H1 (cell line): ENCODE data around the gene ZNF711. TPM values are rescaled to one million over a fixed set of nuclear protein-coding genes. Genes with fewer than 3 reads are reported as not detected.

Experiments used
- CTCF ChIA-PET: fragments of 300-600 bp; sonication (Branson Sonifier 250); formaldehyde crosslinking; loops from one replicate; lab custom pipeline; 2021; ENCODE audit not compliant: partially characterized antibody; lab: Charles Lee
- POLR2A ChIA-PET: fragments of 300-600 bp; sonication (Branson Sonifier 250); formaldehyde crosslinking; loops from one replicate; lab custom pipeline; 2021; ENCODE audit warnings: inconsistent platforms; ENCODE audit not compliant: partially characterized antibody; lab: Charles Lee
- DNase-seq, 2 experiments: peaks; one replicate each; pipeline versions ENCODE4 v3.0.0 to v3.0.0-alpha.2; 2010 to 2022; ENCODE audit warnings: low spot score in 2 of 2, low read depth in 1 of 2, mixed read lengths in 1 of 2
- FAIRE-seq: peaks from 2 replicates; lab custom pipeline; 2011; peaks lifted over from hg19 to GRCh38; lab: Jason Lieb, UNC
- H2AFZ ChIP-seq: 2 replicates; pipeline ENCODE4 v1.8.1; 2012; ENCODE audit warnings: low read length, inconsistent platforms
- H2AK5ac ChIP-seq: 2 replicates; pipeline ENCODE4 v1.6.1; 2013; ENCODE audit warnings: low read depth, low read length
- H2BK120ac ChIP-seq: replicated peaks from 2 replicates; pipeline ENCODE3; 2013; ENCODE audit warnings: low read depth, low read length, inconsistent platforms
- H2BK12ac ChIP-seq: 2 replicates; pipeline ENCODE4 v1.6.1; 2013; ENCODE audit warnings: low read depth, low read length
- H2BK15ac ChIP-seq: 2 replicates; pipeline ENCODE4 v1.6.1; 2013; ENCODE audit warnings: low read length
- H2BK20ac ChIP-seq: 2 replicates; pipeline ENCODE4 v1.6.1; 2013; ENCODE audit warnings: low read length
- H2BK5ac ChIP-seq: 2 replicates; pipeline ENCODE4 v1.6.1; 2013; ENCODE audit warnings: low read depth, low read length
- H3K14ac ChIP-seq: 2 replicates; pipeline ENCODE4 v1.6.1; 2013; ENCODE audit warnings: inconsistent platforms; ENCODE audit not compliant: insufficient read length
- H3K18ac ChIP-seq: 2 replicates; pipeline ENCODE4 v1.6.1; 2013; ENCODE audit warnings: low read length; ENCODE audit errors: extremely low read depth
- H3K23ac ChIP-seq: 2 replicates; pipeline ENCODE4 v1.6.1; 2013; ENCODE audit warnings: inconsistent platforms; ENCODE audit not compliant: insufficient read length
- H3K23me2 ChIP-seq: 2 replicates; pipeline ENCODE4 v1.6.1; 2013; ENCODE audit warnings: low read depth, low read length
- H3K27ac ChIP-seq: 2 replicates; pipeline ENCODE4 v1.6.1; 2011; ENCODE audit warnings: low read depth, low read length, inconsistent platforms
- H3K27me3 ChIP-seq, 4 experiments: replicated peaks in 1 of 4; 1 replicate in 1 of 4; 2 replicates in 3 of 4; pipeline versions ENCODE4 v1.6.1 to v1.8.1; 2011 to 2013; ENCODE audit warnings: low read length in 3 of 4, mild to moderate bottlenecking in 3 of 4, inconsistent platforms in 2 of 4, mixed read lengths in 2 of 4, moderate library complexity in 1 of 4; ENCODE audit not compliant: control insufficient read depth in 3 of 4, insufficient read depth in 3 of 4; ENCODE audit errors: extremely low read depth in 1 of 4
- H3K36me3 ChIP-seq, 4 experiments: 2 replicates each; pipeline versions ENCODE4 v1.6.1 to v1.8.1; 2011 to 2013; ENCODE audit warnings: mild to moderate bottlenecking in 4 of 4, low read length in 3 of 4, moderate library complexity in 2 of 4, control low read depth in 1 of 4, inconsistent platforms in 1 of 4; ENCODE audit not compliant: insufficient read depth in 4 of 4, control insufficient read depth in 2 of 4
- H3K4ac ChIP-seq: replicated peaks from 2 replicates; pipeline ENCODE3; 2013; ENCODE audit warnings: low read length, low read depth, mixed read lengths, inconsistent platforms; ENCODE audit not compliant: insufficient read length
- H3K4me1 ChIP-seq, 4 experiments: replicated peaks in 1 of 4; 1 replicate in 1 of 4; 2 replicates in 3 of 4; pipeline versions ENCODE4 v1.6.1 to v1.8.1; 2011 to 2013; ENCODE audit warnings: low read length in 3 of 4, inconsistent platforms in 2 of 4, mixed read lengths in 1 of 4; ENCODE audit not compliant: insufficient read depth in 4 of 4, control insufficient read depth in 3 of 4
- H3K4me2 ChIP-seq, 2 experiments: 2 replicates each; pipeline versions ENCODE4 v1.6.1 to v1.8.1; 2011 to 2013; ENCODE audit warnings: low read depth in 2 of 2, low read length in 2 of 2, control low read depth in 1 of 2, inconsistent platforms in 1 of 2, mild to moderate bottlenecking in 1 of 2; ENCODE audit not compliant: insufficient read depth in 1 of 2
- H3K4me3 ChIP-seq, 4 experiments: fragments of 200-600, 300-600 bp in 1 of 4; sonication (generic), shearing (Covaris generic), sonication (Bioruptor Twin) in 1 of 4; 2 replicates each; pipeline versions ENCODE4 v1.5.1 to v1.8.1; 2011 to 2016; ENCODE audit warnings: low read length in 4 of 4, low read depth in 3 of 4, control low read depth in 2 of 4, inconsistent platforms in 2 of 4, mild to moderate bottlenecking in 2 of 4, mixed read lengths in 1 of 4, moderate library complexity in 1 of 4; ENCODE audit not compliant: insufficient read depth in 2 of 4; ENCODE audit errors: extremely low read depth in 1 of 4
- H3K56ac ChIP-seq: replicated peaks from 2 replicates; pipeline ENCODE3; 2013; ENCODE audit warnings: low read depth, mild to moderate bottlenecking, mixed read lengths, low read length, inconsistent platforms; ENCODE audit not compliant: insufficient read length
- H3K79me1 ChIP-seq: 2 replicates; pipeline ENCODE4 v1.6.1; 2013; ENCODE audit warnings: low read depth, low read length, control low read depth
- H3K79me2 ChIP-seq, 2 experiments: 2 replicates each; pipeline versions ENCODE4 v1.6.1 to v1.8.1; 2012 to 2013; ENCODE audit warnings: low read length in 2 of 2, mild to moderate bottlenecking in 2 of 2, inconsistent platforms in 1 of 2; ENCODE audit not compliant: insufficient read depth in 2 of 2, control insufficient read depth in 1 of 2
- H3K9ac ChIP-seq, 4 experiments: replicated peaks in 1 of 4; 1 replicate in 1 of 4; 2 replicates in 3 of 4; pipeline versions ENCODE4 v1.6.1 to v1.8.1; 2011 to 2013; ENCODE audit warnings: low read depth in 3 of 4, low read length in 3 of 4, control low read depth in 2 of 4, mild to moderate bottlenecking in 2 of 4, moderate library complexity in 2 of 4, inconsistent platforms in 1 of 4; ENCODE audit errors: extremely low read depth in 1 of 4
- H3K9me3 ChIP-seq, 2 experiments: 2 replicates each; pipeline versions ENCODE4 v1.6.1 to v1.8.1; 2012 to 2013; ENCODE audit warnings: mild to moderate bottlenecking in 2 of 2, moderate library complexity in 2 of 2, control low read depth in 1 of 2, inconsistent platforms in 1 of 2, low read depth in 1 of 2, low read length in 1 of 2, mixed read lengths in 1 of 2; ENCODE audit not compliant: insufficient read depth in 2 of 2
- H4K20me1 ChIP-seq, 2 experiments: replicated peaks in 1 of 2; 2 replicates each; pipeline versions ENCODE3 to v1.8.1; 2011 to 2013; ENCODE audit warnings: inconsistent platforms in 2 of 2, low read length in 2 of 2, mild to moderate bottlenecking in 1 of 2; ENCODE audit not compliant: insufficient read depth in 2 of 2, control insufficient read depth in 1 of 2
- H4K5ac ChIP-seq: 2 replicates; pipeline ENCODE4 v1.6.1; 2013; ENCODE audit warnings: low read length, low read depth, mixed read lengths, inconsistent platforms; ENCODE audit not compliant: insufficient read length
- H4K8ac ChIP-seq: 2 replicates; pipeline ENCODE4 v1.8.0; 2013; ENCODE audit warnings: mild to moderate bottlenecking, moderate library complexity, low read length, inconsistent platforms; ENCODE audit not compliant: insufficient read depth; ENCODE audit errors: extremely low read depth
- H4K91ac ChIP-seq: replicated peaks from 2 replicates; pipeline ENCODE3; 2013; ENCODE audit warnings: low read length, mixed read lengths, inconsistent platforms; ENCODE audit not compliant: insufficient read length
- CBX5 ChIP-seq: fragments of 300-800, 300-1000 bp; sonication (generic); IDR thresholded peaks from 2 replicates; pipeline ENCODE4 v1.7.1; 2016; ENCODE audit warnings: antibody characterized with exemption, low read length, low read depth
- CTCF ChIP-seq, 3 experiments: IDR thresholded peaks; 1 replicate in 2 of 3; 2 replicates in 1 of 3; pipeline versions ENCODE4 v1.5.1 to v1.6.1; 2011; ENCODE audit warnings: low read length in 3 of 3, mild to moderate bottlenecking in 3 of 3, inconsistent platforms in 2 of 3, low read depth in 1 of 3, moderate library complexity in 1 of 3; ENCODE audit not compliant: insufficient read depth in 1 of 3; ENCODE audit errors: control extremely low read depth in 1 of 3
- EZH2 ChIP-seq: fragments of 200-600 bp; sonication (generic); IDR thresholded peaks from 2 replicates; pipeline ENCODE4 v1.7.1; 2012; ENCODE audit warnings: low read depth, mild to moderate bottlenecking, moderate library complexity, low read length, inconsistent platforms; ENCODE audit not compliant: severe bottlenecking
- HDAC6 ChIP-seq: IDR thresholded peaks from one replicate; pipeline ENCODE4 v1.7.1; 2012; ENCODE audit warnings: low read depth, mild to moderate bottlenecking, inconsistent platforms, low read length, moderate library complexity
- MAFK ChIP-seq: IDR thresholded peaks from 2 replicates; pipeline ENCODE4 v1.6.1; 2012; ENCODE audit warnings: low read depth, mild to moderate bottlenecking, improper control_type of control experiment, low read length
- NANOG ChIP-seq: IDR thresholded peaks from 2 replicates; pipeline ENCODE4 v1.6.1; 2011; ENCODE audit warnings: low read length, low read depth, mild to moderate bottlenecking, inconsistent platforms; ENCODE audit not compliant: insufficient read depth, poor library complexity, severe bottlenecking
- POLR2AphosphoS5 ChIP-seq: IDR thresholded peaks from 2 replicates; pipeline ENCODE4 v1.6.1; 2011; ENCODE audit warnings: low read depth, low read length
- POU5F1 ChIP-seq: IDR thresholded peaks from 2 replicates; pipeline ENCODE4 v1.6.1; 2011; ENCODE audit warnings: low read depth, mild to moderate bottlenecking, low read length, moderate library complexity
- RBBP5 ChIP-seq: IDR thresholded peaks from 2 replicates; pipeline ENCODE4 v1.7.1; 2012; ENCODE audit warnings: low read depth, mild to moderate bottlenecking, inconsistent platforms, low read length, moderate library complexity, borderline replicate concordance
- SAP30 ChIP-seq: fragments of 300-600 bp; sonication (generic); IDR thresholded peaks from 2 replicates; pipeline ENCODE4 v1.7.1; 2012; ENCODE audit warnings: low read length, moderate library complexity, mild to moderate bottlenecking, inconsistent platforms; ENCODE audit not compliant: insufficient read depth, insufficient replicate concordance
- TEAD4 ChIP-seq: IDR thresholded peaks from 2 replicates; pipeline ENCODE4 v1.6.1; 2012; ENCODE audit warnings: low read depth, low read length, inconsistent platforms, mixed read lengths
- YY1 ChIP-seq: IDR thresholded peaks from 2 replicates; pipeline ENCODE4 v1.6.1; 2011; ENCODE audit warnings: low read depth, mild to moderate bottlenecking, low read length
- WGBS, 2 experiments: shearing (Covaris generic) in 1 of 2; methylation state at CpG; one replicate each; pipeline versions ENCODE4 v1.1.6 to v1.1.7; 2013 to 2015; ENCODE audit warnings: low lambda C conversion rate in 2 of 2, mixed read lengths in 2 of 2, inconsistent platforms in 1 of 2, low coverage in 1 of 2, missing lambda C conversion rate in 1 of 2; ENCODE audit not compliant: insufficient replicate concordance in 2 of 2, insufficient coverage in 1 of 2, insufficient read length in 1 of 2; ENCODE audit errors: extremely low coverage in 1 of 2, missing lambda C conversion rate in 1 of 2; 5-methylcytosine and 5-hydroxymethylcytosine counted together
- polyA plus RNA-seq, 7 experiments: library from polyadenylated mRNA; depleted of rRNA in 3 of 7; stranded (reverse) in 5 of 7; unstranded in 2 of 7; fragments of >200 nt in 5 of 7; fragments of 200-250 nt in 2 of 7; gene quantifications; 1 replicate in 5 of 7; 2 replicates in 1 of 7; 4 replicates in 1 of 7; pipeline versions ENCODE4 v1.2.1 to v1.2.3, GENCODE V29; 2011 to 2013; ENCODE audit warnings: missing spikeins in 2 of 7, mixed read lengths in 2 of 7
- total RNA-seq: library from RNA; stranded (reverse); fragmentation: NEBNext Ultra II Directional; extraction: Animal tissue kit (Norgen Biotek cat#: 25700); gene quantifications from 2 replicates; pipeline ENCODE4 v1.2.1, GENCODE V29; 2021

ZNF711 gene
- total and polyA plus RNA-seq, 2 of the 8 experiments (the other 6 are each of a cell fraction or from before 2014, with no cell fraction given) = 8.5 to 15.5 TPM

GRCh38 chrX:85203461-85203970 lies 40.3 kb upstream of the ZNF711 start:
- Histone ChIP-seq H2BK20ac (no peak overlapping the region), H3K4me3 (no peak overlapping the region), H2BK120ac (no peak overlapping the region), H2BK12ac (no peak overlapping the region), H2BK15ac (no peak overlapping the region), H3K36me3 (no peaks in the 10 kb centered on the region), H3K23ac (no peak overlapping the region), H3K4ac (no peak overlapping the region), H4K20me1 (no peaks in the 10 kb centered on the region), H3K18ac (no peak overlapping the region), H3K14ac (no peak overlapping the region), H2BK5ac (no peak overlapping the region), H4K5ac (no peak overlapping the region), H3K27me3 (no peaks in the 10 kb centered on the region), H3K79me2 (no peaks in the 10 kb centered on the region), H4K91ac (no peak overlapping the region), H3K4me2 (no peak overlapping the region), H3K9me3 (no peaks in the 10 kb centered on the region), H4K8ac (no peak overlapping the region), H3K56ac (no peak overlapping the region), H3K79me1 (no peaks in the 10 kb centered on the region), H2AK5ac (no peak overlapping the region), H3K4me1 (no peaks in the 10 kb centered on the region), H3K23me2 (no peaks in the 10 kb centered on the region), H2AFZ (no peak overlapping the region), H3K27ac (no peak overlapping the region), H3K9ac (no peak overlapping the region)
- FAIRE-seq (no peak), DNase-seq (no peak)
- WGBS, 2 experiments = 100% methylated on average over 7 of the region's 8 CpGs; no CpG with 5 or more reads in 1 of the 2 experiments
- ChIA-PET CTCF (no interaction called here), POLR2A (no interaction called here)
- TF ChIP-seq RBBP5 = no peak
- TF ChIP-seq SAP30 = no peak
- no peak for TF ChIP-seq HDAC6
- TF ChIP-seq POLR2AphosphoS5 = no peak
- TF ChIP-seq YY1 = no peak
- TF ChIP-seq NANOG = no peak
- TF ChIP-seq TEAD4 = no peak
- TF ChIP-seq EZH2 = no peak
- no peak for TF ChIP-seq CTCF (IDR thresholded peaks at IDR 0.05; ENCODE audit: control extremely low read depth in 1 of 3, insufficient read depth in 1 of 3, low read depth in 1 of 3, low read length in 3 of 3)
- no peak for TF ChIP-seq MAFK
- TF ChIP-seq CBX5 = no peak
- TF ChIP-seq POU5F1 = no peak
